ENCODE results near the gene DESI2. TPM values are rescaled to one million over a fixed set of nuclear protein-coding genes. Genes with fewer than 3 reads are reported as not detected.

Gene DESI2
- total RNA-seq, 1 experiment from 2014 or later: 58.7 TPM

DNA sequence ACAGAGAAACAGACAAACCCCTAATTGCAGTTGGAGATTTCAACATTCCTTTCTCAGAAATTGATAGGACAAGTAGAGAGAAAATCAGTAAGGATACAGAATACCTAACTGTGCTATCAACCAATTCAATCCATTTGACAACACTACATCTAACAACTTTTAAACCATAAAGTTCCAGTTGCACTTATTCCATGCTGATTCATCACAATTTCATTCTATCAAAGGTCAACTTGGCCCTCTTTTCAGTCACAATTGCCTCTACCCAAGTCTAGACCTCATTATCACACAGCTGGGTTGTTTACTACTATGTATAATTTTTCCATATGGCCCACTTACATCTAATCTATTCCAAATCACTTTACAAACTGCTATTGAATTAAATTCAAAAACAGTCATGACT is 19.8 kb upstream of the DESI2 start:
- no peak overlapping the region for H3K27ac ChIP-seq (ENCODE audit: low read length)
- H3K9ac ChIP-seq (ENCODE audit: low read length): no peak overlapping the region
- H3K4me2 ChIP-seq (ENCODE audit: low read length): no peak overlapping the region
- H3K27me3 ChIP-seq (ENCODE audit: low read length): peaks cover 4% of the 10 kb centered on the region; the same call in 1 of the 2 replicates
- no peaks in the 10 kb centered on the region for H3F3A ChIP-seq (ENCODE audit: low read length, unreplicated experiment)
- no TSS peak for BruUV-seq (replicated peaks)
- H3K9me2 ChIP-seq (replicated peaks; ENCODE audit: low read length): no peaks in the 10 kb centered on the region
- H2AFZ ChIP-seq (ENCODE audit: low read length): no peak overlapping the region
- no peak for ATAC-seq
- ChIA-PET POLR2A (ENCODE audit: unreplicated experiment) (no interaction called here), CTCF (no interaction called here)
- H3K79me2 ChIP-seq (ENCODE audit: low read length): no peaks in the 10 kb centered on the region
- no peaks in the 10 kb centered on the region for H3K36me3 ChIP-seq (ENCODE audit: low read depth, low read length)
- H4K20me1 ChIP-seq (ENCODE audit: low read length): no peaks in the 10 kb centered on the region
- intact Hi-C loops (cut with micrococcal nuclease): no loop called here
- H3K4me3 ChIP-seq (ENCODE audit: low read length): no peak overlapping the region
- H3K4me1 ChIP-seq (ENCODE audit: insufficient read depth, low read length): no peaks in the 10 kb centered on the region
- H3K9me3 ChIP-seq (ENCODE audit: low read length): no peaks in the 10 kb centered on the region
- no peak for TF ChIP-seq EZH2phosphoT487 (IDR thresholded peaks at IDR 0.05; ENCODE audit: borderline replicate concordance, low read length)
- TF ChIP-seq, protein P1, sequence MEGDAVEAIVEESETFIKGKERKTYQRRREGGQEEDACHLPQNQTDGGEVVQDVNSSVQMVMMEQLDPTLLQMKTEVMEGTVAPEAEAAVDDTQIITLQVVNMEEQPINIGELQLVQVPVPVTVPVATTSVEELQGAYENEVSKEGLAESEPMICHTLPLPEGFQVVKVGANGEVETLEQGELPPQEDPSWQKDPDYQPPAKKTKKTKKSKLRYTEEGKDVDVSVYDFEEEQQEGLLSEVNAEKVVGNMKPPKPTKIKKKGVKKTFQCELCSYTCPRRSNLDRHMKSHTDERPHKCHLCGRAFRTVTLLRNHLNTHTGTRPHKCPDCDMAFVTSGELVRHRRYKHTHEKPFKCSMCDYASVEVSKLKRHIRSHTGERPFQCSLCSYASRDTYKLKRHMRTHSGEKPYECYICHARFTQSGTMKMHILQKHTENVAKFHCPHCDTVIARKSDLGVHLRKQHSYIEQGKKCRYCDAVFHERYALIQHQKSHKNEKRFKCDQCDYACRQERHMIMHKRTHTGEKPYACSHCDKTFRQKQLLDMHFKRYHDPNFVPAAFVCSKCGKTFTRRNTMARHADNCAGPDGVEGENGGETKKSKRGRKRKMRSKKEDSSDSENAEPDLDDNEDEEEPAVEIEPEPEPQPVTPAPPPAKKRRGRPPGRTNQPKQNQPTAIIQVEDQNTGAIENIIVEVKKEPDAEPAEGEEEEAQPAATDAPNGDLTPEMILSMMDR (conservative IDR thresholded peaks at IDR 0.05; ENCODE audit: low read depth, low read length): no peak
- no peak for TF ChIP-seq EZH2 (IDR thresholded peaks at IDR 0.05; ENCODE audit: low read length, unreplicated experiment)
- DNase-seq: no peak

DNA sequence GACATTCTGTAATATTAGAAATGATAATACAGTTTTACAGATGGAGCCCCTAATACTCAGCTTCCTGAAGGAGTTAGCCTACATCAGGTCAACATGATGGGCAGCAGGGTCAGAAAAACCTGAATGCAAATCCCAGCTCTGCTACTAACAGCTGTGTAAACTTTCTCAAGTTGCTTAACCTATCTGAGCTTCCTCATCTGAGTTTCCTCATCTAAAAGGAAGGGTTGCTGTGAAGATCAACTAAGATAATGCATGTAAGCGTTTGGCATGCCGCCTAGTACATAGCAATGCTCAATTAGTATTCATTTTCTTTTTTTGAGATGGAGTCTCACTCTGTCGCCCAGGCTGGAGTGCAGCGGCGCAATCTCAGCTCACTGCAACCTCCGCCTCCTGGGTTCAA is 18.4 kb upstream of the DESI2 start:
- CTCF ChIA-PET: no interaction called here
- TF ChIP-seq, protein P1 (conservative IDR thresholded peaks at IDR 0.05; ENCODE audit: low read depth, low read length): no peak
- TF ChIP-seq EZH2phosphoT487 (IDR thresholded peaks at IDR 0.05; ENCODE audit: borderline replicate concordance, low read length) (no peak), EZH2 (IDR thresholded peaks at IDR 0.05; ENCODE audit: low read length, unreplicated experiment) (no peak)
- H2AFZ ChIP-seq (ENCODE audit: low read length): no peak overlapping the region

DNA sequence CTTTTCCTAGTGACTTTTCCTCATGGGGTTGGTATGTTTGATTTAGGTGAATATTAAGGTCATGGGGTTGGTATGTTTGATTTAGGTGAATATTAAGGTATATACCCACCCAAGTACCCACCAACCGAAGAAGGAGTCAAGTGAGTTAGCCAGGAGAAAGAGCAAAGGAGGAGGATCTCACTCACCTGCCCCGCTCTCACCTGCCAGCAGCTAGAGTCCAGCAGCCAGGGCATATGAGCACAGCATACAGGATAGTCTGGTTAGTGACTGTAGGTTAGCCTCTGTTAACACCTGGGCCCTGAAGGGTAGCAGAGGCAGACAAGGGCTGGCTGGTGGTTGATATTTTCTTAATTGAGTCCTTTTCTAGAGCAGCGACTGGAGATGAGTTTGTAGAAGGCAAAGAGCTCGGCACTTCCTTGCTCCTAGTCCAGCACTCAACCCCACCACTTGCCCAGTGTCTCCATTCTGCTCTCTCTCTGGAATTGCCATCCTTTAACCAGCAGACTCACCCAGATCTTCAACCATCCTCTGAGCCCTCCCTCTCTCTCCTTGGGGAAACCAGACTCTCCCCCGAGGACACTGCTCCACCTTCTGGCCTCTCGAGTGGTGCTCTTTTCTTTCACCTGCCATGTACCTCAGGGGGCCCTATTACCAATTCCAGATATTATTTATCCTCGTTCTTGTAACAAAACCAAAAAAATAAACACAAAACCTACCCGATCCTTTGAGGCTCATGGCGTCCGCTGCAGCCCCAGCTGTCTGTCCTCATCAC is 16.3 kb upstream of the DESI2 start:
- no peaks in the 10 kb centered on the region for H3K79me2 ChIP-seq (ENCODE audit: low read length)
- TF ChIP-seq, protein P1 (conservative IDR thresholded peaks at IDR 0.05; ENCODE audit: low read depth, low read length): no peak
- TF ChIP-seq EZH2phosphoT487 (IDR thresholded peaks at IDR 0.05; ENCODE audit: borderline replicate concordance, low read length) (no peak), EZH2 (IDR thresholded peaks at IDR 0.05; ENCODE audit: low read length, unreplicated experiment) (no peak)

More for the DNA sequence above, 18.4 kb upstream of the DESI2 start:
- no peaks in the 10 kb centered on the region for H3K9me3 ChIP-seq (ENCODE audit: low read length)
- H3K4me1 ChIP-seq (ENCODE audit: insufficient read depth, low read length): no peaks in the 10 kb centered on the region
- H3F3A ChIP-seq (ENCODE audit: low read length, unreplicated experiment): no peaks in the 10 kb centered on the region
- DNase-seq: no peak
- no peak overlapping the region for H3K4me2 ChIP-seq (ENCODE audit: low read length)
- intact Hi-C loops (cut with micrococcal nuclease): no loop called here
- H3K9ac ChIP-seq (ENCODE audit: low read length): no peak overlapping the region
- no peaks in the 10 kb centered on the region for H3K36me3 ChIP-seq (ENCODE audit: low read depth, low read length)
- BruUV-seq (replicated peaks): no TSS peak
- no peak overlapping the region for H3K27ac ChIP-seq (ENCODE audit: low read length)
- ATAC-seq: no peak
- H3K9me2 ChIP-seq (replicated peaks; ENCODE audit: low read length): no peaks in the 10 kb centered on the region
- H3K79me2 ChIP-seq (ENCODE audit: low read length): no peaks in the 10 kb centered on the region
- POLR2A ChIA-PET (ENCODE audit: unreplicated experiment): no interaction called here
- peaks cover 4% of the 10 kb centered on the region; the same call in 1 of the 2 replicates for H3K27me3 ChIP-seq (ENCODE audit: low read length)
- H3K4me3 ChIP-seq (ENCODE audit: low read length): no peak overlapping the region
- H4K20me1 ChIP-seq (ENCODE audit: low read length): no peaks in the 10 kb centered on the region

More for the DNA sequence above, 16.3 kb upstream of the DESI2 start:
- BruUV-seq (replicated peaks): no TSS peak
- ChIA-PET CTCF (interaction anchor here (0.5 to 0.7 kb wide), 2 partner anchors 15 to 406 kb away, joined by 4 to 5 read pairs; no protein-coding TSS in a partner anchor), POLR2A (ENCODE audit: unreplicated experiment) (no interaction called here)
- Histone ChIP-seq H3K9me2 (replicated peaks; ENCODE audit: low read length) (no peaks in the 10 kb centered on the region), H4K20me1 (ENCODE audit: low read length) (no peaks in the 10 kb centered on the region), H3K9ac (ENCODE audit: low read length) (no peak overlapping the region), H3F3A (ENCODE audit: low read length, unreplicated experiment) (no peaks in the 10 kb centered on the region), H3K9me3 (ENCODE audit: low read length) (no peaks in the 10 kb centered on the region), H3K27ac (ENCODE audit: low read length) (no peak overlapping the region), H3K4me1 (ENCODE audit: insufficient read depth, low read length) (no peaks in the 10 kb centered on the region), H3K4me2 (ENCODE audit: low read length) (no peak overlapping the region), H2AFZ (ENCODE audit: low read length) (no peak overlapping the region), H3K27me3 (ENCODE audit: low read length) (peaks cover 15% of the 10 kb centered on the region; the same call in 1 of the 2 replicates), H3K36me3 (ENCODE audit: low read depth, low read length) (no peaks in the 10 kb centered on the region), H3K4me3 (ENCODE audit: low read length) (no peak overlapping the region)
- no peak for DNase-seq
- intact Hi-C loops (cut with micrococcal nuclease): no loop called here
- ATAC-seq: no peak

All from PC-3 (cell line).